ENCODE results near the gene GPR21.

GPR21 gene

GRCh38 chr9:123043081-123043939 is 9.8 kb downstream of the GPR21 start:
- no peak for ATAC-seq (ENCODE audit: low read depth)
- no peak overlapping the region for H3K4me3 ChIP-seq (ENCODE audit: severe bottlenecking)
- peaks cover 10% of the 10 kb centered on the region for H3K4me1 ChIP-seq (ENCODE audit: insufficient read depth, poor library complexity, severe bottlenecking)
- no peaks in the 10 kb centered on the region for H3K27me3 ChIP-seq (ENCODE audit: insufficient read depth, poor library complexity, severe bottlenecking)
- no peaks in the 10 kb centered on the region for H3K9me3 ChIP-seq (ENCODE audit: severe bottlenecking)
- no peak overlapping the region for H3K27ac ChIP-seq (ENCODE audit: poor library complexity, severe bottlenecking)
- no peak for DNase-seq (ENCODE audit: low spot score)
- H3K36me3 ChIP-seq (ENCODE audit: low read depth), result no peaks in the 10 kb centered on the region
- TF ChIP-seq CTCF (IDR thresholded peaks at IDR 0.05; ENCODE audit: poor library complexity, severe bottlenecking), result no peak

GRCh38 chr9:123044586-123044985 is 11.1 kb downstream of the GPR21 start:
- Histone ChIP-seq H3K9me3 (ENCODE audit: severe bottlenecking) (no peaks in the 10 kb centered on the region), H3K27ac (ENCODE audit: poor library complexity, severe bottlenecking) (peak overlapping the region; percentile 33), H3K27me3 (ENCODE audit: insufficient read depth, poor library complexity, severe bottlenecking) (no peaks in the 10 kb centered on the region), H3K4me1 (ENCODE audit: insufficient read depth, poor library complexity, severe bottlenecking) (peaks cover 10% of the 10 kb centered on the region), H3K4me3 (ENCODE audit: severe bottlenecking) (no peak overlapping the region), H3K36me3 (ENCODE audit: low read depth) (no peaks in the 10 kb centered on the region)
- DNase-seq (ENCODE audit: low spot score) (no peak), ATAC-seq (ENCODE audit: low read depth) (peak; percentile 96)
- no peak for TF ChIP-seq CTCF (IDR thresholded peaks at IDR 0.05; ENCODE audit: poor library complexity, severe bottlenecking)

GRCh38 chr9:123046406-123047195 is 13.1 kb downstream of the GPR21 start:
- Histone ChIP-seq H3K27ac (ENCODE audit: poor library complexity, severe bottlenecking) (no peak overlapping the region), H3K27me3 (ENCODE audit: insufficient read depth, poor library complexity, severe bottlenecking) (no peaks in the 10 kb centered on the region), H3K36me3 (ENCODE audit: low read depth) (no peaks in the 10 kb centered on the region), H3K4me3 (ENCODE audit: severe bottlenecking) (no peak overlapping the region), H3K4me1 (ENCODE audit: insufficient read depth, poor library complexity, severe bottlenecking) (peaks cover 10% of the 10 kb centered on the region), H3K9me3 (ENCODE audit: severe bottlenecking) (no peaks in the 10 kb centered on the region)
- TF ChIP-seq CTCF (IDR thresholded peaks at IDR 0.05; ENCODE audit: poor library complexity, severe bottlenecking), result no peak
- ATAC-seq (ENCODE audit: low read depth) (no peak), DNase-seq (ENCODE audit: low spot score) (no peak)

GRCh38 chr9:123048748-123049147 is 15.3 kb downstream of the GPR21 start:
- peaks cover 10% of the 10 kb centered on the region for H3K4me1 ChIP-seq (ENCODE audit: insufficient read depth, poor library complexity, severe bottlenecking)
- no peak overlapping the region for H3K4me3 ChIP-seq (ENCODE audit: severe bottlenecking)
- no peaks in the 10 kb centered on the region for H3K9me3 ChIP-seq (ENCODE audit: severe bottlenecking)
- ATAC-seq (ENCODE audit: low read depth) (no peak), DNase-seq (ENCODE audit: low spot score) (no peak)
- H3K36me3 ChIP-seq (ENCODE audit: low read depth), result peaks cover 3% of the 10 kb centered on the region
- H3K27me3 ChIP-seq (ENCODE audit: insufficient read depth, poor library complexity, severe bottlenecking), result no peaks in the 10 kb centered on the region
- TF ChIP-seq CTCF (IDR thresholded peaks at IDR 0.05; ENCODE audit: poor library complexity, severe bottlenecking), result no peak
- H3K27ac ChIP-seq (ENCODE audit: poor library complexity, severe bottlenecking), result no peak overlapping the region

Measured in RWPE2 (cell line).